Cardiac muscle cell (in vitro differentiated cells and primary cell): ENCODE measurements around the gene MBOAT1. TPM values are rescaled to one million over a fixed set of nuclear protein-coding genes. Genes with fewer than 3 reads are reported as not detected.
A peak's percentile ranks its signal among the peaks of the same experiment; 100 is the strongest.

ENCODE experiments used
- DNase-seq, 2 donors: peaks; one replicate each; pipeline versions ENCODE4 v3.0.0 to v3.0.0-alpha.2; 2010 to 2017; ENCODE audit warnings: low read depth in 1 of 2, low spot score in 1 of 2
- H3K27ac ChIP-seq: fragments of 200-600 bp; sonication (generic); 2 replicates; pipeline ENCODE4 v1.5.1; 2016
- H3K27me3 ChIP-seq: fragments of 200-600 bp; sonication (generic); 2 replicates; pipeline ENCODE4 v1.6.0; 2016; ENCODE audit warnings: control low read depth
- H3K36me3 ChIP-seq: fragments of 200-600 bp; sonication (generic); 2 replicates; pipeline ENCODE4 v1.5.1; 2016; ENCODE audit warnings: control low read depth
- H3K4me1 ChIP-seq: fragments of 200-600 bp; sonication (generic); 2 replicates; pipeline ENCODE4 v1.8.1; 2017; ENCODE audit warnings: low read depth, mild to moderate bottlenecking, mixed run types
- H3K4me3 ChIP-seq: fragments of 200-600 bp; sonication (generic); 2 replicates; pipeline ENCODE4 v1.5.1; 2016; ENCODE audit warnings: mild to moderate bottlenecking
- H3K9me3 ChIP-seq: fragments of 200-600 bp; sonication (generic); 2 replicates; pipeline ENCODE4 v1.5.1; 2017; ENCODE audit warnings: low read depth, mild to moderate bottlenecking, control low read depth
- CTCF ChIP-seq: IDR thresholded peaks from 2 replicates; pipeline ENCODE4 v1.5.1; 2012; ENCODE audit warnings: low read depth, mild to moderate bottlenecking, low read length
- polyA plus RNA-seq: library from polyadenylated mRNA; unstranded; fragments of >200 nt; fragmentation: Nextera tagmentation; extraction: Ambion mirVana; gene quantifications from 2 replicates; pipeline ENCODE4 v1.2.1, GENCODE V29; 2016
- total RNA-seq: library from RNA; depleted of rRNA; stranded (reverse); fragments of >200 nt; gene quantifications from 2 replicates; pipeline ENCODE4 v1.2.3, GENCODE V29; 2016

Gene MBOAT1
- total and polyA plus RNA-seq, 2 experiments from 2014 or later: 7.5 to 15.5 TPM

DNA sequence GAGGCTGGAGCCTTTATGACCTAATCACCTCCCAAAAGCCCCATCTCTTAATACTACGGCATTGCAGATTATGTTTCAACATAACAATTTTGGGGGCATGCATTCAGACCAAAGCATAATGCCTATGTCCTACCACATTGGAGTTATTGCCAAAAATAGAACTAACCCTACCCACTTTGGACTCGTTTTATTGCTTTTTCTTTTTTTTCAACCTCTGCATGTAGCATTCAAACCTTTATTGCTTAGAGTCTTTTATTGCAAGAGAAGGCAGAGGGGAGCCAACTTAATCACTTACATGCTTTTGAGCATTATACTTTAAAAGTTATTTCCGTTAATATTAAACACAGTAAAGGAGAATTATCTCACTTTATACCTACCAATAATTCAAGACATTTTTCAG is 8.1 kb upstream of the MBOAT1 start:
- H3K4me3 ChIP-seq: no peak overlapping the region
- H3K9me3 ChIP-seq: no peaks in the 10 kb centered on the region
- peaks cover 24% of the 10 kb centered on the region for H3K4me1 ChIP-seq
- no peak overlapping the region for H3K27ac ChIP-seq
- H3K27me3 ChIP-seq: no peaks in the 10 kb centered on the region
- no peaks in the 10 kb centered on the region for H3K36me3 ChIP-seq
- no peak for TF ChIP-seq CTCF
- DNase-seq: no peak

GRCh38 chr6:20217891-20218290 is 5.6 kb upstream of the MBOAT1 start:
- DNase-seq: peak in 1 of 2 donors; percentile 35
- Histone ChIP-seq H3K9me3 (no peaks in the 10 kb centered on the region), H3K4me3 (no peak overlapping the region), H3K27me3 (no peaks in the 10 kb centered on the region), H3K36me3 (no peaks in the 10 kb centered on the region), H3K4me1 (peaks cover 39% of the 10 kb centered on the region), H3K27ac (peak overlapping the region; percentile 76)
- no peak for TF ChIP-seq CTCF

GRCh38 chr6:20217324-20217855 is 5.1 kb upstream of the MBOAT1 start:
- Histone ChIP-seq H3K4me1 (peaks cover 40% of the 10 kb centered on the region), H3K9me3 (no peaks in the 10 kb centered on the region), H3K36me3 (no peaks in the 10 kb centered on the region), H3K4me3 (no peak overlapping the region), H3K27ac (peak overlapping the region; percentile 76), H3K27me3 (no peaks in the 10 kb centered on the region)
- no peak for TF ChIP-seq CTCF
- peak; percentile 40 to 49 for DNase-seq

DNA sequence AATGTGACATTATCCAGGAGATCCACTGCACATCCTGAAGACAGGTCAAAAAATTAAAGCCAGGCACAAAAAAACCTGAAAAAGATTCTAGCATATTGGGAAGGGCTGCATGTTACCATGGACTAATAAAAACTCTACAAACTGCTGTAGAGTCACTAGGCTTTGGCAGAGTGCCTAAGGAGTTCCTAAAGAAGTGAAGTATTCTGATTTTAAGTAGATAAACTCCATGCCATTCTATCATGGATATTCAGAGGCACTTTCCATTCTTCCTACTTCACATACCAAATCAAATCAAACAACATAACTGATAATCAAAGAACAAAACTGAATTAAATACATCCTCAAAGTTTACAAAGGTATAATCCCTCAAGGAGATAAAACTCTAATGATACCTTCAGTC is 3.0 kb upstream of the MBOAT1 start:
- H3K36me3 ChIP-seq: no peaks in the 10 kb centered on the region
- H3K4me3 ChIP-seq: no peak overlapping the region
- H3K9me3 ChIP-seq: no peaks in the 10 kb centered on the region
- no peaks in the 10 kb centered on the region for H3K27me3 ChIP-seq
- TF ChIP-seq CTCF: no peak
- H3K4me1 ChIP-seq: peaks cover 43% of the 10 kb centered on the region
- H3K27ac ChIP-seq: no peak overlapping the region
- no peak for DNase-seq

GRCh38 chr6:20213271-20213798 is 1.1 kb upstream of the MBOAT1 start:
- Histone ChIP-seq H3K4me1 (peaks cover 36% of the 10 kb centered on the region), H3K36me3 (no peaks in the 10 kb centered on the region), H3K4me3 (peak overlapping the region; percentile 50), H3K27me3 (no peaks in the 10 kb centered on the region), H3K27ac (peak overlapping the region; percentile 78), H3K9me3 (no peaks in the 10 kb centered on the region)
- DNase-seq: peak in 1 of 2 donors; percentile 14
- no peak for TF ChIP-seq CTCF
